Neutrophil (primary cell): Measurements from ENCODE around the gene TMEM52B.

Experiments used
- H3K27ac ChIP-seq: fragments of 200-600 bp; sonication (generic); 2 replicates; pipeline ENCODE4 v1.5.1; 2016; ENCODE audit warnings: mild to moderate bottlenecking, moderate library complexity
- H3K27me3 ChIP-seq: fragments of 200-600 bp; sonication (generic); 2 replicates; pipeline ENCODE4 v1.6.0; 2016; ENCODE audit warnings: mild to moderate bottlenecking
- H3K36me3 ChIP-seq: fragments of 200-600 bp; sonication (generic); 2 replicates; pipeline ENCODE4 v1.5.1; 2017
- H3K4me1 ChIP-seq, 2 experiments: fragments of 200-600 bp in 1 of 2; sonication (generic) in 1 of 2; 1 replicate in 1 of 2; 2 replicates in 1 of 2; pipeline versions ENCODE4 v1.5.1 to v1.6.1; 2013 to 2016; ENCODE audit warnings: low read depth in 1 of 2, low read length in 1 of 2, mild to moderate bottlenecking in 1 of 2, moderate library complexity in 1 of 2; ENCODE audit not compliant: control insufficient read depth in 1 of 2, insufficient read depth in 1 of 2
- H3K4me3 ChIP-seq, 2 experiments: fragments of 200-600 bp in 1 of 2; sonication (generic) in 1 of 2; 1 replicate in 1 of 2; 2 replicates in 1 of 2; pipeline ENCODE4 v1.5.1; 2013 to 2016; ENCODE audit warnings: low read depth in 1 of 2, low read length in 1 of 2, mild to moderate bottlenecking in 1 of 2, moderate library complexity in 1 of 2
- H3K9me3 ChIP-seq: fragments of 200-600 bp; sonication (generic); 2 replicates; pipeline ENCODE4 v1.5.1; 2016
- TF ChIP-seq, protein P1 (sequence below): fragments of 200-600 bp; sonication (generic); IDR thresholded peaks from 2 replicates; pipeline ENCODE4 v1.5.1; 2016; ENCODE audit warnings: antibody characterized with exemption

Gene TMEM52B

DNA sequence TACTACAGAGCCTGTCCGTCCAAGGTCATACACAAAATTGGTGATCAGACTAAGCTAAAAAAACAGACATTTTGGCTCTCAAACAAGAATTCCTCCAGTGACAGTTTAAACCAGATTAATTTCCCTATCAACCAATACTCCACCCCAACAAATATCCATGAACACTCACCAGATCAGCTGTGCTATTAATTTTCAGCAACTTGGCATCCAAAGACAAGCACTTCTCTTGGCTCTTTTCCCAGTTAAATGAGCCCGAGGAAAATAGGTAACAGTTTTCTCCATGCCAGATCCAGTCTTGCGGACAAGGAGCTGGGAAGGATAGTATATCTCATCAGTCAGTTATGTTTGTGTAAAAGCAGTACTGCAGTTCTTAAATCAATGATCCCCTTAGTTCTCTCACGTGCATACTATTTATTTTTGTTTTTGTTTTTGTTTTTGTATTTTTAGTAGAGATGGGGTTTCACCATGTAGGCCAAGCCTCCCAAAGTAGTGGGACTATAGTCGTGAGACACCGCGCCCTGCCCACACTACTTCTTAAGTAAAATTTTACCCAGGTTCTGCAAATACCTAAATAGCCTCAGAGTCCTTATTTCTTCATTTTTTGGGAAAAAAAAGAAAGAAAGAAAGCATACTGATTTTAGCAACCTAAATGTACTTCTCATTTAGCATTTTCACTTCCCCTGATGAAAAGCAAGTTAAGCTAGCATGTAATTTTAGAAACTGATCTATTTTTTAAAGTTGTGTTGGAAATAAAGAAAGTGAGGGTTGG is 18.0 kb upstream of the TMEM52B start:
- Histone ChIP-seq H3K9me3 (no peaks in the 10 kb centered on the region), H3K27me3 (no peaks in the 10 kb centered on the region), H3K27ac (peak overlapping the region; percentile 60), H3K4me3 (no peak overlapping the region), H3K4me1 (peaks cover 16 to 26% of the 10 kb centered on the region in 2 experiments), H3K36me3 (no peaks in the 10 kb centered on the region)
- TF ChIP-seq, protein P1, sequence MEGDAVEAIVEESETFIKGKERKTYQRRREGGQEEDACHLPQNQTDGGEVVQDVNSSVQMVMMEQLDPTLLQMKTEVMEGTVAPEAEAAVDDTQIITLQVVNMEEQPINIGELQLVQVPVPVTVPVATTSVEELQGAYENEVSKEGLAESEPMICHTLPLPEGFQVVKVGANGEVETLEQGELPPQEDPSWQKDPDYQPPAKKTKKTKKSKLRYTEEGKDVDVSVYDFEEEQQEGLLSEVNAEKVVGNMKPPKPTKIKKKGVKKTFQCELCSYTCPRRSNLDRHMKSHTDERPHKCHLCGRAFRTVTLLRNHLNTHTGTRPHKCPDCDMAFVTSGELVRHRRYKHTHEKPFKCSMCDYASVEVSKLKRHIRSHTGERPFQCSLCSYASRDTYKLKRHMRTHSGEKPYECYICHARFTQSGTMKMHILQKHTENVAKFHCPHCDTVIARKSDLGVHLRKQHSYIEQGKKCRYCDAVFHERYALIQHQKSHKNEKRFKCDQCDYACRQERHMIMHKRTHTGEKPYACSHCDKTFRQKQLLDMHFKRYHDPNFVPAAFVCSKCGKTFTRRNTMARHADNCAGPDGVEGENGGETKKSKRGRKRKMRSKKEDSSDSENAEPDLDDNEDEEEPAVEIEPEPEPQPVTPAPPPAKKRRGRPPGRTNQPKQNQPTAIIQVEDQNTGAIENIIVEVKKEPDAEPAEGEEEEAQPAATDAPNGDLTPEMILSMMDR = no peak

DNA sequence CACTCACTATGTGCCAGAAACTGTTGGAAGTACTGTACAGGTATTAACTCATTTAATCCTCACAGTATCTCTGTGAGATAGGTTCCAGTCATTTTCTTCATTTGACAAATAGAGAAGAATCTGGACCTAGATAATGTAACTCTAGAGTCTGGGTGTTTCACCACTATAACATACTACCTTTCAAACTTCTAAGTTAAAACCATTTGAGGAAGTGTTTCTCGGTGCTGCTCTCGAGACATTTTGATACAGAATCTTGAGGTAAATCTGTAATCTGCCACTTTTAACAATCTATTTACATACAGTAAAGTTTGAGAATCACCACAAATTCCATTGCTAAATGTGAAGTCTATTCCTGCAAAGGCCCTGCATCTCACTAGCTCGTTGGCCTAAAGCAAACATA is 15.7 kb upstream of the TMEM52B start:
- TF ChIP-seq, protein P1 = no peak
- no peaks in the 10 kb centered on the region for H3K27me3 ChIP-seq
- no peaks in the 10 kb centered on the region for H3K36me3 ChIP-seq
- no peak overlapping the region for H3K4me3 ChIP-seq
- no peaks in the 10 kb centered on the region for H3K9me3 ChIP-seq
- peaks cover 35 to 42% of the 10 kb centered on the region in 2 experiments for H3K4me1 ChIP-seq
- peak overlapping the region; percentile 32 for H3K27ac ChIP-seq

DNA sequence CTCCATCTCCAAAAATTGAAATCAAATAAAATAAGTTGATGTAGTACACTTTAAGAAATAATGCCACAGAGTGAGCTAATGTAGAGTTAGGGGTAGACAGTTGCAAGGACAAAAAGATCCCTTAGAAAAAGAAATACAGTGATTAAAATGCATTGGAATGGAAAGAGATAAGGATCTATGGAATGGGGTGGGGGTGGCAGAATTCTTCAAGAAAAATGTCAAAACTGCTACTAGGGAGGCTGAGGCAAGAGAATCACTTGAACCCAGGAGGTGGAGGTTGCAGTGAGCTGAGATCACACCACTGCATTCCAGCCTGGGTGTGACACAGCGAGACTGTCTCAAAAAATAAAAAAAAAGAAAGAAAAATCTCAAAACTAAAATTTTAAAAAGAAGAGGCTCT is 13.4 kb upstream of the TMEM52B start:
- H3K4me3 ChIP-seq = no peak overlapping the region
- H3K27me3 ChIP-seq = no peaks in the 10 kb centered on the region
- peaks cover 48 to 49% of the 10 kb centered on the region in 2 experiments for H3K4me1 ChIP-seq
- no peaks in the 10 kb centered on the region for H3K36me3 ChIP-seq
- H3K9me3 ChIP-seq = no peaks in the 10 kb centered on the region
- no peak overlapping the region for H3K27ac ChIP-seq
- TF ChIP-seq, protein P1 = no peak

DNA sequence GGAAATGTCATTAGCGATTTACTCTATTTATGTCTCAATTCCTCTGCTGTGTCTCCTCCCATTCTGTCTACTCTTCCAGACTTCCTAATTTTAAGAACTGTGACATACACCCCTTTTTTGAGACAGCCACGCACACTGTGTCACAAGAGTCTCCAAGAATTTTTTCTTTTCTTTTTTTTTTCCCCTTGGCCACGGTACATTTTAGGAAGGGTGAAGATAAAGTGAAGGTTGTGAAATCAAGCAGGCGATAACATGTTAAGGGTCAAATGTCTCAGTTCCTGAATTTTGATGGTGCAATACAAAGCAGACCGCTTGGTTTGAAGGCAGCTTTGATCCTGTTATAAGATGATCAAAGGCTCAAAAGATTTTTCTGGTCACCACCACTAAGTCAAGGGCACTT is 11.2 kb upstream of the TMEM52B start:
- Histone ChIP-seq H3K4me3 (peak overlapping the region in 1 of 2 experiments; percentile 31), H3K27me3 (no peaks in the 10 kb centered on the region), H3K9me3 (no peaks in the 10 kb centered on the region), H3K27ac (peak overlapping the region; percentile 71), H3K4me1 (peaks cover 70 to 71% of the 10 kb centered on the region in 2 experiments), H3K36me3 (no peaks in the 10 kb centered on the region)
- TF ChIP-seq, protein P1 = no peak

DNA sequence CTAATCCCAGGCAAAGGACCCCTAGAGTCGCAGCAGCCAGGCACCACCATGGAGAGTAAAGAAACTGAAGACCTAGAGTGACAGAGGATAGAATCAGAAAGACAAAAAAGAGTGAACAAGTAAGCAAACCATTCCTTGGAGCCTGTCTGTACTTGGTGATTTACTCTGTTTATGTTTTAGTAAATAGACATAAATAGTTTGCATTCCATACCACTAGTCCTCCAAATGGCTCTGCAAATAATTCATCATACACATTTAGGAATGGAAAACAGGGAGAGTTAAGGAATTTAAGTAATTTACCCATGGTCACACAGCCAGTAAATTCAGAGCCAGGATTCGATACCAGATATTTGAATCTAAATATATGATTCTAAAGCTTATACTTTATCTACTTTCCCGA is 9.7 kb upstream of the TMEM52B start:
- TF ChIP-seq, protein P1 = no peak
- H3K4me3 ChIP-seq = no peak overlapping the region
- no peaks in the 10 kb centered on the region for H3K36me3 ChIP-seq
- peak overlapping the region; percentile 71 for H3K27ac ChIP-seq
- peaks cover 69 to 74% of the 10 kb centered on the region in 2 experiments for H3K4me1 ChIP-seq
- no peaks in the 10 kb centered on the region for H3K27me3 ChIP-seq
- no peaks in the 10 kb centered on the region for H3K9me3 ChIP-seq
